K562 (cell line): ENCODE data around the gene CDK11B. TPM values are rescaled to one million over a fixed set of nuclear protein-coding genes. Genes with fewer than 3 reads are reported as not detected.

Experiments
- ATAC-seq: fragments of 200-7000 bp; cut with Tn5 transposase; 3 replicates; pipeline ENCODE4 v1.9.1; 2020; ENCODE audit warnings: moderate library complexity
- BruUV-seq: library from RNA; stranded (reverse); fragments of 400-500 nt; replicated peaks from 2 replicates; lab custom pipeline; 2021; lab: Mats Ljungman, UMichigan
- CTCF ChIA-PET: fragments of 300-600 bp; formaldehyde crosslinking; extraction: SDS; loops from one replicate; lab custom pipeline; 2021; ENCODE audit warnings: low intra/inter-chr PET ratio; lab: Yijun Ruan, JAX
- POLR2A ChIA-PET: fragments of 300-600, 350-650 bp; sonication (Branson Sonifier 250); formaldehyde crosslinking; extraction: SDS; loops from one replicate; lab custom pipeline; 2021; ENCODE audit warnings: antibody characterized with exemption, inconsistent platforms; lab: Yijun Ruan, JAX
- DNase-seq, 4 experiments: peaks; one replicate each; pipeline versions ENCODE4 v3.0.0 to v3.0.0-alpha.2; 2011 to 2018; ENCODE audit warnings: low spot score in 3 of 4, mixed read lengths in 3 of 4; ENCODE audit errors: extremely low read depth in 1 of 4
- FAIRE-seq: peaks from 2 replicates; lab custom pipeline; 2011; peaks lifted over from hg19 to GRCh38; lab: Jason Lieb, UNC
- H2AFZ ChIP-seq: 2 replicates; pipeline ENCODE4 v1.6.0; 2011; ENCODE audit warnings: low read depth, low read length, control low read depth, inconsistent platforms
- H3K27ac ChIP-seq: fragments of 200-600 bp; 3 replicates; pipeline ENCODE4 v1.8.0; 2011; ENCODE audit warnings: low read depth, mild to moderate bottlenecking, control low read depth, inconsistent platforms, low read length, moderate library complexity, mixed read lengths; ENCODE audit errors: extremely low read depth
- H3K27me3 ChIP-seq, 2 experiments: fragments of 300-600 bp in 1 of 2; 2 replicates in 1 of 2; 3 replicates in 1 of 2; pipeline versions ENCODE4 v1.6.0 to v1.8.0; 2011; ENCODE audit warnings: inconsistent platforms in 2 of 2, low read length in 2 of 2, mild to moderate bottlenecking in 1 of 2, mixed read lengths in 1 of 2, moderate library complexity in 1 of 2; ENCODE audit not compliant: control insufficient read depth in 2 of 2, insufficient read depth in 2 of 2
- H3K36me3 ChIP-seq: fragments of 300-600 bp; 3 replicates; pipeline ENCODE4 v1.8.0; 2011; ENCODE audit warnings: mild to moderate bottlenecking, low read length, inconsistent platforms; ENCODE audit not compliant: control insufficient read depth, insufficient read depth
- H3K4me1 ChIP-seq, 2 experiments: fragments of 200-600 bp in 1 of 2; replicated peaks in 1 of 2; 2 replicates in 1 of 2; 3 replicates in 1 of 2; pipeline versions ENCODE4 v1.5.1 to v1.8.0; 2011; ENCODE audit warnings: inconsistent platforms in 2 of 2, low read length in 2 of 2, mild to moderate bottlenecking in 1 of 2, mixed read lengths in 1 of 2, moderate library complexity in 1 of 2; ENCODE audit not compliant: control insufficient read depth in 2 of 2, insufficient read depth in 2 of 2
- H3K4me2 ChIP-seq: 2 replicates; pipeline ENCODE4 v1.6.1; 2011; ENCODE audit warnings: low read length, control low read depth, inconsistent platforms, mixed read lengths; ENCODE audit not compliant: insufficient read depth
- H3K4me3 ChIP-seq: fragments of 200-600 bp; sonication (generic), shearing (Covaris generic); 2 replicates; pipeline ENCODE4 v1.5.1; 2016; ENCODE audit warnings: control low read depth, inconsistent platforms
- H3K79me2 ChIP-seq: fragments of 200-600 bp; 3 replicates; pipeline ENCODE4 v1.8.0; 2011; ENCODE audit warnings: low read length, inconsistent platforms; ENCODE audit not compliant: control insufficient read depth, insufficient read depth
- H3K9ac ChIP-seq, 2 experiments: 2 replicates each; pipeline versions ENCODE4 v1.6.0 to v1.6.1; 2011; ENCODE audit warnings: low read depth in 2 of 2, low read length in 2 of 2, control low read depth in 1 of 2, inconsistent platforms in 1 of 2, mild to moderate bottlenecking in 1 of 2, mixed read lengths in 1 of 2; ENCODE audit not compliant: insufficient read depth in 1 of 2
- H3K9me1 ChIP-seq: one replicate; pipeline ENCODE4 v1.6.0; 2011; ENCODE audit warnings: inconsistent platforms, mild to moderate bottlenecking, low read length, moderate library complexity; ENCODE audit not compliant: control insufficient read depth, insufficient read depth
- H3K9me3 ChIP-seq: replicated peaks from 2 replicates; pipeline ENCODE4 v1.5.1; 2011; ENCODE audit warnings: low read depth, low read length, inconsistent platforms; ENCODE audit not compliant: control insufficient read depth, insufficient read depth
- H4K20me1 ChIP-seq: replicated peaks from 2 replicates; pipeline ENCODE4 v1.6.1; 2011; ENCODE audit warnings: low read length, inconsistent platforms, mixed read lengths; ENCODE audit not compliant: control insufficient read depth, insufficient read depth
- BCL6 ChIP-seq: fragments of 250-450 bp; sonication (Bioruptor Pico); IDR thresholded peaks from 2 replicates; pipeline ENCODE4 v1.4.0; 2020
- FOXA1 ChIP-seq: fragments of 450-650 bp; IDR thresholded peaks from 2 replicates; pipeline ENCODE4 v1.6.1; 2016; ENCODE audit warnings: mild to moderate bottlenecking, borderline replicate concordance
- FOXA3 ChIP-seq, 2 experiments: fragments of 450-650 bp in 1 of 2; sonication (generic) in 1 of 2; formaldehyde crosslinking; IDR thresholded peaks in 1 of 2; conservative IDR thresholded peaks in 1 of 2; 2 replicates each; pipeline versions ENCODE4 v1.4.0 to v1.8.0; 2020 to 2022; ENCODE audit warnings: mild to moderate bottlenecking in 2 of 2, missing genetic modification reagents in 1 of 2
- KAT7 ChIP-seq: sonication (generic); formaldehyde crosslinking; IDR thresholded peaks from 2 replicates; pipeline ENCODE4 v1.8.0; 2022; ENCODE audit warnings: missing genetic modification reagents, mild to moderate bottlenecking, borderline replicate concordance
- MAFG ChIP-seq: fragments of 450-650 bp; conservative IDR thresholded peaks from 2 replicates; pipeline ENCODE4 v1.6.1; 2016; ENCODE audit warnings: missing genetic modification characterization, missing compliant biosample characterization
- NKRF ChIP-seq: fragments of 450-650 bp; IDR thresholded peaks from 2 replicates; pipeline ENCODE4 v1.6.1; 2016; ENCODE audit warnings: borderline replicate concordance
- NR2F6 ChIP-seq: fragments of 450-650 bp; formaldehyde crosslinking; IDR thresholded peaks from 2 replicates; pipeline ENCODE4 v1.4.0; 2020; ENCODE audit warnings: mild to moderate bottlenecking
- PHTF2 ChIP-seq: fragments of 250-450 bp; sonication (Bioruptor Pico); IDR thresholded peaks from 2 replicates; pipeline ENCODE4 v1.5.0; 2021; ENCODE audit warnings: mild to moderate bottlenecking
- TCF3 ChIP-seq: sonication (generic); formaldehyde crosslinking; IDR thresholded peaks from 2 replicates; pipeline ENCODE4 v1.4.0; 2020; ENCODE audit warnings: mild to moderate bottlenecking, missing genetic modification reagents
- ZNF212 ChIP-seq: fragments of 450-650 bp; formaldehyde crosslinking; IDR thresholded peaks from 2 replicates; pipeline ENCODE4 v1.4.0; 2020; ENCODE audit warnings: mild to moderate bottlenecking
- ZNF274 ChIP-seq: IDR thresholded peaks from 2 replicates; pipeline ENCODE4 v1.6.1; 2011; ENCODE audit warnings: low read depth, mild to moderate bottlenecking, low read length, moderate library complexity, borderline replicate concordance
- ZNF707 ChIP-seq: fragments of 250-450 bp; sonication (Bioruptor Pico); conservative IDR thresholded peaks from 2 replicates; pipeline ENCODE4 v1.8.0; 2022; ENCODE audit warnings: inconsistent platforms, mild to moderate bottlenecking, moderate library complexity
- WGBS: fragments of 100-300 bp; shearing (Covaris generic); methylation state at CpG from one replicate; pipeline ENCODE4 v1.1.6; 2016; ENCODE audit warnings: low coverage, mixed read lengths; ENCODE audit not compliant: insufficient coverage; ENCODE audit errors: missing lambda C conversion rate; 5-methylcytosine and 5-hydroxymethylcytosine counted together
- in situ Hi-C: fragments of 300-500 bp; cut with MboI; formaldehyde crosslinking; loops from 4 replicates; pipeline ENCODE4 v1.15.0; 2018; ENCODE audit warnings: inconsistent platforms, mixed read lengths
- intact Hi-C: fragments of 100-400 bp; cut with micrococcal nuclease; formaldehyde crosslinking; loops from 2 replicates; pipeline ENCODE4 v1.14.2; 2022
- polyA plus RNA-seq, 8 experiments: library from polyadenylated mRNA; depleted of rRNA in 4 of 8; stranded (reverse) in 5 of 8; unstranded in 3 of 8; fragments of >200 nt; fragmentation: Nextera tagmentation in 2 of 8; fragmentation: Illumina TruSeq in 1 of 8; extraction: Ambion mirVana in 2 of 8; extraction: Trizol in 1 of 8; gene quantifications; 2 replicates each; pipeline versions ENCODE4 v1.2.1 to v1.2.3, GENCODE V29; 2011 to 2014; ENCODE audit warnings: inconsistent platforms in 1 of 8, missing spikeins in 1 of 8
- total RNA-seq, 7 experiments: library from RNA; depleted of rRNA in 6 of 7; stranded (reverse); fragments of >200 nt in 6 of 7; fragmentation: Illumina TruSeq in 2 of 7; extraction: Trizol in 2 of 7; gene quantifications; 2 replicates each; pipeline versions ENCODE4 v1.2.1 to v1.2.3, GENCODE V29; 2011 to 2021; ENCODE audit warnings: low replicate concordance in 1 of 7
- TF ChIP-seq, protein P1 (sequence below): sonication (generic); formaldehyde crosslinking; IDR thresholded peaks from 2 replicates; pipeline ENCODE4 v1.8.1; 2023; ENCODE audit warnings: mild to moderate bottlenecking, missing genetic modification reagents, moderate library complexity
- TF ChIP-seq, protein P2 (sequence below), 3 experiments: fragments of 200-800 bp in 1 of 3; sonication (Bioruptor generic) in 1 of 3; sonication (generic) in 1 of 3; formaldehyde crosslinking in 1 of 3; IDR thresholded peaks; 2 replicates each; pipeline versions ENCODE4 v1.6.1 to v1.8.0; 2016 to 2022; ENCODE audit warnings: mild to moderate bottlenecking in 2 of 3, missing compliant biosample characterization in 2 of 3, missing genetic modification characterization in 2 of 3, missing genetic modification reagents in 1 of 3
- TF ChIP-seq, protein P3 (sequence below): sonication (generic); formaldehyde crosslinking; IDR thresholded peaks from 2 replicates; pipeline ENCODE4 v1.8.0; 2022; ENCODE audit warnings: mild to moderate bottlenecking, missing genetic modification reagents

Gene CDK11B
- total and polyA plus RNA-seq, 9 of the 15 experiments (the other 6 are each of a cell fraction or from before 2014, with no cell fraction given) = 2.8 to 52.2 (median 19.5) TPM

GRCh38 chr1:1616045-1616790, 42.6 kb downstream of the CDK11B start:
- DNase-seq (peak; percentile 23 to 88 (median 76)), FAIRE-seq (no peak), ATAC-seq (peak; percentile 6)
- in situ Hi-C loops = no loop called here
- Histone ChIP-seq H3K9ac (peak overlapping the region; percentile 99 to 100; a peak in 3 of 4 replicates), H3K4me3 (peak overlapping the region; percentile 87), H3K9me1 (no peaks in the 10 kb centered on the region), H3K4me2 (peak overlapping the region; percentile 94), H3K27me3 (no peaks in the 10 kb centered on the region), H4K20me1 (peaks cover 24% of the 10 kb centered on the region; the same call in 1 of the 2 replicates), H3K36me3 (peaks cover 9% of the 10 kb centered on the region; the same call in 2 of the 3 replicates), H3K4me1 (peaks cover 13 to 78% of the 10 kb centered on the region in 2 experiments; a peak in 4 of 5 replicates), H3K9me3 (no peaks in the 10 kb centered on the region), H2AFZ (peak overlapping the region; percentile 97), H3K79me2 (peaks cover 31% of the 10 kb centered on the region), H3K27ac (peak overlapping the region; percentile 99)
- intact Hi-C loops = no loop called here
- CTCF ChIA-PET = no interaction called here
- BruUV-seq = no TSS peak
- 8% methylated on average over 55 of the region's 80 CpGs for WGBS
- POLR2A ChIA-PET = interaction anchor here (0.8 to 3.9 kb wide), 4 partner anchors 9 to 41 kb away, joined by 3 to 61 read pairs (median 8); partner anchors contain the start of gene FNDC10
- TF ChIP-seq NR2F6 (CRISPR knock-in tag) (no peak), BCL6 (CRISPR knock-in tag) (no peak), FOXA1 (no peak), KAT7 (peak; percentile 94; the same call in 1 of the 2 replicates), ZNF274 (no peak), NKRF (no peak), ZNF707 (CRISPR knock-in tag) (no peak), ZNF212 (no peak), MAFG (tag) (no peak), FOXA3 (CRISPR knock-in tag; conservative IDR thresholded peaks at IDR 0.05 in 1 of 2, IDR thresholded peaks at IDR 0.05 in 1 of 2) (no peak), TCF3 (CRISPR knock-in tag) (no peak), PHTF2 (CRISPR knock-in tag) (no peak)
- TF ChIP-seq, protein P1, sequence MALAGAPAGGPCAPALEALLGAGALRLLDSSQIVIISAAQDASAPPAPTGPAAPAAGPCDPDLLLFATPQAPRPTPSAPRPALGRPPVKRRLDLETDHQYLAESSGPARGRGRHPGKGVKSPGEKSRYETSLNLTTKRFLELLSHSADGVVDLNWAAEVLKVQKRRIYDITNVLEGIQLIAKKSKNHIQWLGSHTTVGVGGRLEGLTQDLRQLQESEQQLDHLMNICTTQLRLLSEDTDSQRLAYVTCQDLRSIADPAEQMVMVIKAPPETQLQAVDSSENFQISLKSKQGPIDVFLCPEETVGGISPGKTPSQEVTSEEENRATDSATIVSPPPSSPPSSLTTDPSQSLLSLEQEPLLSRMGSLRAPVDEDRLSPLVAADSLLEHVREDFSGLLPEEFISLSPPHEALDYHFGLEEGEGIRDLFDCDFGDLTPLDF (CRISPR knock-in tag) = no peak
- TF ChIP-seq, protein P2, sequence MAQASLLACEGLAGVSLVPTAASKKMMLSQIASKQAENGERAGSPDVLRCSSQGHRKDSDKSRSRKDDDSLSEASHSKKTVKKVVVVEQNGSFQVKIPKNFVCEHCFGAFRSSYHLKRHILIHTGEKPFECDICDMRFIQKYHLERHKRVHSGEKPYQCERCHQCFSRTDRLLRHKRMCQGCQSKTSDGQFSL (CRISPR knock-in tag; IDR thresholded peaks at IDR 0.05) = peak; percentile 80
- TF ChIP-seq, protein P2 (tag; IDR thresholded peaks at IDR 0.05) = no peak
- TF ChIP-seq, protein P3, sequence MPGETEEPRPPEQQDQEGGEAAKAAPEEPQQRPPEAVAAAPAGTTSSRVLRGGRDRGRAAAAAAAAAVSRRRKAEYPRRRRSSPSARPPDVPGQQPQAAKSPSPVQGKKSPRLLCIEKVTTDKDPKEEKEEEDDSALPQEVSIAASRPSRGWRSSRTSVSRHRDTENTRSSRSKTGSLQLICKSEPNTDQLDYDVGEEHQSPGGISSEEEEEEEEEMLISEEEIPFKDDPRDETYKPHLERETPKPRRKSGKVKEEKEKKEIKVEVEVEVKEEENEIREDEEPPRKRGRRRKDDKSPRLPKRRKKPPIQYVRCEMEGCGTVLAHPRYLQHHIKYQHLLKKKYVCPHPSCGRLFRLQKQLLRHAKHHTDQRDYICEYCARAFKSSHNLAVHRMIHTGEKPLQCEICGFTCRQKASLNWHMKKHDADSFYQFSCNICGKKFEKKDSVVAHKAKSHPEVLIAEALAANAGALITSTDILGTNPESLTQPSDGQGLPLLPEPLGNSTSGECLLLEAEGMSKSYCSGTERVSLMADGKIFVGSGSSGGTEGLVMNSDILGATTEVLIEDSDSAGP (CRISPR knock-in tag) = no peak
